A172 (cell line): ENCODE results near the gene MMP27. TPM values are rescaled to one million over a fixed set of nuclear protein-coding genes. Genes with fewer than 3 reads are reported as not detected.

Experiments used
- total RNA-seq: library from RNA; depleted of rRNA; stranded (reverse); fragments of >200 nt; shearing (Covaris generic); gene quantifications from 2 replicates; pipeline ENCODE4 v1.2.3, GENCODE V29; 2014; rRNA removed

Gene MMP27
- total RNA-seq, 1 experiment from 2014 or later, result not detected

Other genes with a start within 250 kb of the MMP27 start
- gene MMP7, start 175.0 kb downstream of the MMP27 start, total RNA-seq, result 0.28 TPM in 1 of 2 replicates, not detected in the other
- 0.07 TPM in 1 of 2 replicates, not detected in the other for gene MMP20, start 80.4 kb downstream of the MMP27 start, total RNA-seq
- not detected in 2 replicates for gene MMP8, start 19.2 kb upstream of the MMP27 start, total RNA-seq
- gene MMP10, start 74.9 kb upstream of the MMP27 start, total RNA-seq, result 2.5 and 6.4 TPM in 2 replicates
- 12.9 and 19.7 TPM in 2 replicates for gene MMP1, start 92.4 kb upstream of the MMP27 start, total RNA-seq
- gene MMP3, start 137.8 kb upstream of the MMP27 start, total RNA-seq, result 8.6 and 20.0 TPM in 2 replicates
- 0.10 TPM in 2 replicates for gene MMP12, start 169.2 kb upstream of the MMP27 start, total RNA-seq
- gene MMP13, start 250.0 kb upstream of the MMP27 start, total RNA-seq, result 2.3 and 4.2 TPM in 2 replicates